Breast epithelium (tissue), 3 donors: Measurements from ENCODE around the gene TST.

Source experiments
- POLR2A ChIP-seq: fragments of 450-650 bp; IDR thresholded peaks from one replicate; pipeline ENCODE4 v1.6.1; 2016; ENCODE audit warnings: antibody characterized with exemption, mild to moderate bottlenecking, moderate library complexity
- TF ChIP-seq, protein P1 (sequence below), 3 donors: fragments of 450-650 bp; IDR thresholded peaks; one replicate each; pipeline ENCODE4 v1.5.1; 2016 to 2017; ENCODE audit warnings: antibody characterized with exemption in 3 of 3, mild to moderate bottlenecking in 3 of 3, moderate library complexity in 3 of 3

- TF ChIP-seq, protein P1, sequence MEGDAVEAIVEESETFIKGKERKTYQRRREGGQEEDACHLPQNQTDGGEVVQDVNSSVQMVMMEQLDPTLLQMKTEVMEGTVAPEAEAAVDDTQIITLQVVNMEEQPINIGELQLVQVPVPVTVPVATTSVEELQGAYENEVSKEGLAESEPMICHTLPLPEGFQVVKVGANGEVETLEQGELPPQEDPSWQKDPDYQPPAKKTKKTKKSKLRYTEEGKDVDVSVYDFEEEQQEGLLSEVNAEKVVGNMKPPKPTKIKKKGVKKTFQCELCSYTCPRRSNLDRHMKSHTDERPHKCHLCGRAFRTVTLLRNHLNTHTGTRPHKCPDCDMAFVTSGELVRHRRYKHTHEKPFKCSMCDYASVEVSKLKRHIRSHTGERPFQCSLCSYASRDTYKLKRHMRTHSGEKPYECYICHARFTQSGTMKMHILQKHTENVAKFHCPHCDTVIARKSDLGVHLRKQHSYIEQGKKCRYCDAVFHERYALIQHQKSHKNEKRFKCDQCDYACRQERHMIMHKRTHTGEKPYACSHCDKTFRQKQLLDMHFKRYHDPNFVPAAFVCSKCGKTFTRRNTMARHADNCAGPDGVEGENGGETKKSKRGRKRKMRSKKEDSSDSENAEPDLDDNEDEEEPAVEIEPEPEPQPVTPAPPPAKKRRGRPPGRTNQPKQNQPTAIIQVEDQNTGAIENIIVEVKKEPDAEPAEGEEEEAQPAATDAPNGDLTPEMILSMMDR (IDR thresholded peaks at IDR 0.05): peak; percentile 88 to 97 (median 95)
- TF ChIP-seq POLR2A: no peak
Measured at GRCh38 chr22:36977947-36978660, 41.1 kb downstream of the TST start.
